Activated T-helper 9 cell treated with anti-CD3 and anti-CD28 coated beads, Interleukin-2, amount 50 U/mL, for 16 hours (primary cell): ENCODE measurements around the gene CAMTA1.
"Not testable (repeated sequence)": the region's sequence is repeated elsewhere in the genome, so short reads cannot be mapped to it uniquely, and the experiment has no call there.

ENCODE experiments used
- DNase-seq: peaks from one replicate; pipeline ENCODE4 v3.0.0-alpha.2; 2020; ENCODE audit warnings: low read depth

CAMTA1 gene

GRCh38 chr1:7108251-7108650, 323.0 kb downstream of the CAMTA1 start:
- no peak for DNase-seq

- no peak for DNase-seq
Measured at GRCh38 chr1:7109901-7110300, 324.6 kb downstream of the CAMTA1 start.

- DNase-seq, result no peak
Measured at GRCh38 chr1:7110321-7110720, 325.1 kb downstream of the CAMTA1 start.

GRCh38 chr1:7111853-7112252, 326.6 kb downstream of the CAMTA1 start:
- DNase-seq, result no peak

GRCh38 chr1:7113136-7113535, 327.9 kb downstream of the CAMTA1 start:
- no peak for DNase-seq

GRCh38 chr1:7113822-7114221, 328.6 kb downstream of the CAMTA1 start:
- no peak for DNase-seq

GRCh38 chr1:7116001-7116400, 330.7 kb downstream of the CAMTA1 start:
- no peak for DNase-seq

- no peak for DNase-seq
Measured at GRCh38 chr1:7117399-7118281, 332.4 kb downstream of the CAMTA1 start.

GRCh38 chr1:7119156-7119555, 333.9 kb downstream of the CAMTA1 start:
- DNase-seq, result no peak

- no peak for DNase-seq
Measured at GRCh38 chr1:7120863-7121621, 335.8 kb downstream of the CAMTA1 start.

- DNase-seq, result no peak
Measured at GRCh38 chr1:7121622-7121988, 336.4 kb downstream of the CAMTA1 start.

GRCh38 chr1:7127322-7128075, 342.2 kb downstream of the CAMTA1 start:
- no peak for DNase-seq

GRCh38 chr1:7128293-7128692, 343.0 kb downstream of the CAMTA1 start:
- no peak for DNase-seq

GRCh38 chr1:7130127-7130526, 344.9 kb downstream of the CAMTA1 start:
- no peak for DNase-seq

- DNase-seq, result no peak
Measured at GRCh38 chr1:7135493-7135892, 350.2 kb downstream of the CAMTA1 start.

- no peak for DNase-seq
Measured at GRCh38 chr1:7136166-7136953, 351.1 kb downstream of the CAMTA1 start.

- no peak for DNase-seq
Measured at GRCh38 chr1:7140251-7140650, 355.0 kb downstream of the CAMTA1 start.

GRCh38 chr1:7145947-7146346, 360.7 kb downstream of the CAMTA1 start:
- DNase-seq, result no peak

- no peak for DNase-seq
Measured at GRCh38 chr1:7146710-7147109, 361.5 kb downstream of the CAMTA1 start.

GRCh38 chr1:7147581-7148282, 362.5 kb downstream of the CAMTA1 start:
- DNase-seq, result not testable (repeated sequence)
